OCI-LY7 (cell line): Measurements from ENCODE around the gene HSD17B4. TPM values are rescaled to one million over a fixed set of nuclear protein-coding genes. Genes with fewer than 3 reads are reported as not detected.
"Not testable (repeated sequence)": the region's sequence is repeated elsewhere in the genome, so short reads cannot be mapped to it uniquely, and the experiment has no call there.

Source experiments
- BruUV-seq: library from RNA; stranded (reverse); fragments of 400-500 nt; replicated peaks from 2 replicates; lab custom pipeline; 2021; lab: Mats Ljungman, UMichigan
- CTCF ChIA-PET: fragments of 300-600 bp; sonication (Branson Sonifier 250); formaldehyde crosslinking; loops from one replicate; lab custom pipeline; 2022; ENCODE audit warnings: antibody characterized with exemption; ENCODE audit not compliant: unreplicated experiment; lab: Charles Lee
- POLR2A ChIA-PET: fragments of 300-600 bp; sonication (Branson Sonifier 250); formaldehyde crosslinking; loops from one replicate; lab custom pipeline; 2022; ENCODE audit warnings: antibody characterized with exemption; lab: Charles Lee
- DNase-seq: peaks from one replicate; pipeline ENCODE4 v3.0.0-alpha.2; 2015; ENCODE audit warnings: low spot score
- H2AFZ ChIP-seq: fragments of 200-600 bp; sonication (generic), shearing (Covaris generic); 2 replicates; pipeline ENCODE4 v1.6.1; 2014; ENCODE audit warnings: mild to moderate bottlenecking, antibody characterized with exemption, low read length, moderate library complexity
- H3K27ac ChIP-seq: fragments of 200-600 bp; sonication (generic); 2 replicates; pipeline ENCODE4 v1.5.1; 2014; ENCODE audit warnings: mixed run types, low read depth, mild to moderate bottlenecking, moderate library complexity, low read length, inconsistent platforms; ENCODE audit not compliant: poor library complexity, severe bottlenecking
- H3K36me3 ChIP-seq: fragments of 200-600 bp; sonication (generic); 2 replicates; pipeline ENCODE4 v1.6.1; 2014; ENCODE audit warnings: mild to moderate bottlenecking, antibody characterized with exemption, low read length, moderate library complexity, mixed read lengths; ENCODE audit not compliant: insufficient read depth
- H3K4me1 ChIP-seq: fragments of 200-600 bp; sonication (generic); 2 replicates; pipeline ENCODE4 v1.5.1; 2014; ENCODE audit warnings: mild to moderate bottlenecking, low read length; ENCODE audit not compliant: insufficient read depth, poor library complexity, severe bottlenecking
- H3K4me2 ChIP-seq: fragments of 200-600 bp; sonication (generic); 2 replicates; pipeline ENCODE4 v1.6.1; 2014; ENCODE audit warnings: mild to moderate bottlenecking, low read length
- H3K4me3 ChIP-seq: fragments of 200-600 bp; sonication (generic); 2 replicates; pipeline ENCODE4 v1.5.1; 2014; ENCODE audit warnings: mild to moderate bottlenecking, low read depth, low read length; ENCODE audit not compliant: poor library complexity, severe bottlenecking
- H3K79me2 ChIP-seq: fragments of 200-600 bp; sonication (generic); 2 replicates; pipeline ENCODE4 v1.6.1; 2016; ENCODE audit warnings: low read depth, mild to moderate bottlenecking, low read length, moderate library complexity, mixed read lengths; ENCODE audit not compliant: insufficient read depth
- H3K9me2 ChIP-seq: fragments of 200-600 bp; sonication (generic); 2 replicates; pipeline ENCODE4 v1.6.1; 2016; ENCODE audit warnings: mild to moderate bottlenecking, low read length, mixed read lengths; ENCODE audit not compliant: insufficient read depth
- H3K9me3 ChIP-seq: fragments of 200-600 bp; sonication (generic); 2 replicates; pipeline ENCODE4 v1.6.1; 2014; ENCODE audit warnings: mild to moderate bottlenecking, mixed run types, low read length, mixed read lengths
- H4K20me1 ChIP-seq: fragments of 200-600 bp; sonication (generic); 2 replicates; pipeline ENCODE4 v1.6.1; 2014; ENCODE audit warnings: mild to moderate bottlenecking, antibody characterized with exemption, low read length, moderate library complexity, mixed read lengths; ENCODE audit not compliant: insufficient read depth
- EZH2phosphoT487 ChIP-seq: fragments of 200-600 bp; sonication (generic); IDR thresholded peaks from 2 replicates; pipeline ENCODE4 v1.6.1; 2018; ENCODE audit warnings: low read depth, borderline replicate concordance, mild to moderate bottlenecking, mixed run types, antibody characterized with exemption, low read length, moderate library complexity, mixed read lengths
- intact Hi-C: fragments of 100-400 bp; cut with micrococcal nuclease; formaldehyde crosslinking; loops from one replicate; pipeline ENCODE4 v1.10.0; 2022; ENCODE audit not compliant: unreplicated experiment
- total RNA-seq, 2 experiments: library from RNA; depleted of rRNA in 1 of 2; stranded (reverse); fragments of >200 nt in 1 of 2; shearing (Covaris generic) in 1 of 2; gene quantifications; 2 replicates each; pipeline ENCODE4 v1.2.3, GENCODE V29; 2014 to 2022
- TF ChIP-seq, protein P1 (sequence below): fragments of 200-600 bp; sonication (generic); conservative IDR thresholded peaks from 2 replicates; pipeline ENCODE4 v1.5.1; 2014; ENCODE audit warnings: mild to moderate bottlenecking, antibody characterized with exemption, low read length, moderate library complexity, mixed read lengths

HSD17B4 gene
- total RNA-seq, 2 experiments from 2014 or later = 55.4 to 145 TPM

DNA sequence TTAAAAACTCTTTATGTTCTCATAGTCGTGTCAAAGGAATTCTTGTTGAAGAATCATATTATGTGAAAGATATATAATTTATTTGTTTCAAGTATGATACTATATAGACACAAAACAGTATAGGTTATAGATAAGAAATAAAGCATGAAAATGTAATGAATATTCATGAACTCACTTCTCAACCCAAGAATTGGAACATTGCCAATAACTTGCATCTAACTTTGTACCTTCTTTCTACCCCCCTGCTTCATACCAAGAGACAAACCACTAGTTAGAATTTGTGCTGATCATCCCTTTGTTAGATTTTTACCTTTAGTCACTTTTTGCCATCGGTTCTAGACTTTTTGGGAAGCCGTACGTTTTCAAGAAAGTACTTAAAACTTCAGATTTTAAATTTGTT is 32.6 kb downstream of the HSD17B4 start:
- POLR2A ChIA-PET = interaction anchor here (1.4 to 1.5 kb wide), 2 partner anchors 9 to 12 kb away, joined by 4 to 7 read pairs; no protein-coding TSS in a partner anchor
- CTCF ChIA-PET = no interaction called here
- no peaks in the 10 kb centered on the region for H4K20me1 ChIP-seq
- H3K4me2 ChIP-seq = no peak overlapping the region
- no peaks in the 10 kb centered on the region for H3K9me3 ChIP-seq
- no peak overlapping the region for H3K4me3 ChIP-seq
- H3K9me2 ChIP-seq = no peaks in the 10 kb centered on the region
- no peak for TF ChIP-seq EZH2phosphoT487
- TF ChIP-seq, protein P1, sequence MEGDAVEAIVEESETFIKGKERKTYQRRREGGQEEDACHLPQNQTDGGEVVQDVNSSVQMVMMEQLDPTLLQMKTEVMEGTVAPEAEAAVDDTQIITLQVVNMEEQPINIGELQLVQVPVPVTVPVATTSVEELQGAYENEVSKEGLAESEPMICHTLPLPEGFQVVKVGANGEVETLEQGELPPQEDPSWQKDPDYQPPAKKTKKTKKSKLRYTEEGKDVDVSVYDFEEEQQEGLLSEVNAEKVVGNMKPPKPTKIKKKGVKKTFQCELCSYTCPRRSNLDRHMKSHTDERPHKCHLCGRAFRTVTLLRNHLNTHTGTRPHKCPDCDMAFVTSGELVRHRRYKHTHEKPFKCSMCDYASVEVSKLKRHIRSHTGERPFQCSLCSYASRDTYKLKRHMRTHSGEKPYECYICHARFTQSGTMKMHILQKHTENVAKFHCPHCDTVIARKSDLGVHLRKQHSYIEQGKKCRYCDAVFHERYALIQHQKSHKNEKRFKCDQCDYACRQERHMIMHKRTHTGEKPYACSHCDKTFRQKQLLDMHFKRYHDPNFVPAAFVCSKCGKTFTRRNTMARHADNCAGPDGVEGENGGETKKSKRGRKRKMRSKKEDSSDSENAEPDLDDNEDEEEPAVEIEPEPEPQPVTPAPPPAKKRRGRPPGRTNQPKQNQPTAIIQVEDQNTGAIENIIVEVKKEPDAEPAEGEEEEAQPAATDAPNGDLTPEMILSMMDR = no peak
- intact Hi-C loops = no loop called here
- BruUV-seq = no TSS peak
- no peak overlapping the region for H2AFZ ChIP-seq
- H3K4me1 ChIP-seq = no peaks in the 10 kb centered on the region
- no peak for DNase-seq
- H3K36me3 ChIP-seq = peaks cover 27% of the 10 kb centered on the region
- H3K27ac ChIP-seq = no peak overlapping the region
- no peaks in the 10 kb centered on the region for H3K79me2 ChIP-seq

DNA sequence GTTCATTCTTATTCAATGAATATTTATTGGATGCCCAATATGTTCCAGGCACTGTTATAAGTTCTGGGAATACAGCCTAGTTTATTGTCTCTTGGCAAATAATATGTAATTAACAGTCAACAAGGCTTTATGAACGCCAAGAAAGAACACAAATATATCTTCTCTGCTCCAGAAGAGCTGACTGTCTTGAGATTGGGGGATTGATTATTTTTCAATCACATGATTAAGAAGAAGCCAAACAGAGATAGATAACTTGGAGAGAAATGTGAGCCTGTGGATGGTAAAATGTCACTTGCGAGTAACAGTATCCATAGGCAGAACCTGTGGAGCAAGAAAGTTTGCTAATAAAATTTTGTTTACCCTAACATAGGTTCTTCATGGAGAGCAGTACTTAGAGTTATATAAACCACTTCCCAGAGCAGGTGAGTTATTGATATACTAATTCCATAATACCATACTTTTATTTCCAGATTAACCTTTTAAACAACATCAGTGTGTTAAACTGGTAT is 49.4 kb downstream of the HSD17B4 start:
- Histone ChIP-seq H4K20me1 (no peaks in the 10 kb centered on the region), H3K27ac (no peak overlapping the region), H3K36me3 (peaks cover 37% of the 10 kb centered on the region), H3K9me2 (no peaks in the 10 kb centered on the region), H3K9me3 (peaks cover 20% of the 10 kb centered on the region), H2AFZ (no peak overlapping the region), H3K4me2 (no peak overlapping the region), H3K4me1 (no peaks in the 10 kb centered on the region), H3K4me3 (no peak overlapping the region), H3K79me2 (no peaks in the 10 kb centered on the region)
- TF ChIP-seq EZH2phosphoT487 = no peak
- TF ChIP-seq, protein P1 = no peak
- ChIA-PET POLR2A (interaction anchor here (1.1 to 1.4 kb wide), 2 partner anchors 13 to 492 kb away, joined by 3 to 4 read pairs; no protein-coding TSS in a partner anchor), CTCF (no interaction called here)
- DNase-seq = no peak
- intact Hi-C loops = no loop called here
- BruUV-seq = no TSS peak

DNA sequence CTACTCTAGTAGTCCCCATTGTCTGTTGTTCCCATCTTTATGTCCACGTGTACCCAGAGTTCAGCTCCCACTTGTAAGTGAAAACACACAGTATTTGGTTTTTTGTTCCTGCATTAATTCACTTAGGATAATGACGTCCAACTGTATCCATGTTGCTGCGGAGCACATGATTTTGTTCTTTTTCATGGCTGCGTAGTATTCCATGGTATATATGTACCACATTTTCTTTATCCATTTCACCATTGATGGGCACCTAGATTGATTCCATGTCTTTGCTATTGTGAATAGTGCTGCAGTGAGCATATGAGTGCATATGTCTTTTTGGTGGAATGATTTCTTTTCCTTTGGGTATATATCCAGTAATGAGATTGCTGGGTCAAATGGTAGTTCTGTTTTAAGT is 51.6 kb downstream of the HSD17B4 start:
- H3K4me2 ChIP-seq, intact Hi-C loops, POLR2A ChIA-PET, H3K9me2 ChIP-seq, DNase-seq, CTCF ChIA-PET, H3K4me1 ChIP-seq, H4K20me1 ChIP-seq, H3K27ac ChIP-seq, H3K79me2 ChIP-seq, H2AFZ ChIP-seq, H3K4me3 ChIP-seq, BruUV-seq: not testable (repeated sequence)
- Histone ChIP-seq H3K9me3 (peaks cover 20% of the 10 kb centered on the region), H3K36me3 (peaks cover 25% of the 10 kb centered on the region)
